DOHH2 (cell line): ENCODE data around the gene UBL4A.
A peak's percentile ranks its signal among the peaks of the same experiment; 100 is the strongest.

Experiments
- H3F3A ChIP-seq: fragments of 200-600 bp; sonication (generic), shearing (Covaris generic); 2 replicates; pipeline ENCODE4 v1.6.0; 2016; ENCODE audit warnings: antibody characterized with exemption, mild to moderate bottlenecking; ENCODE audit not compliant: control insufficient read depth, insufficient read depth
- H3K27ac ChIP-seq: fragments of 200-600 bp; sonication (generic); 2 replicates; pipeline ENCODE4 v1.5.1; 2014; ENCODE audit warnings: low read depth, mild to moderate bottlenecking, low read length, moderate library complexity
- H3K27me3 ChIP-seq: fragments of 200-600 bp; sonication (generic); 2 replicates; pipeline ENCODE4 v1.6.1; 2014; ENCODE audit warnings: mild to moderate bottlenecking, low read length, mixed read lengths; ENCODE audit not compliant: control insufficient read depth
- H3K36me3 ChIP-seq: fragments of 200-600 bp; sonication (generic); 2 replicates; pipeline ENCODE4 v1.6.1; 2014; ENCODE audit warnings: mild to moderate bottlenecking, low read length, moderate library complexity, mixed read lengths; ENCODE audit not compliant: control insufficient read depth
- H3K4me1 ChIP-seq: fragments of 200-600 bp; sonication (generic); 2 replicates; pipeline ENCODE4 v1.6.1; 2014; ENCODE audit warnings: mild to moderate bottlenecking, low read length, mixed read lengths; ENCODE audit not compliant: control insufficient read depth
- H3K4me2 ChIP-seq: fragments of 200-600 bp; sonication (generic); 2 replicates; pipeline ENCODE4 v1.6.0; 2014; ENCODE audit warnings: mild to moderate bottlenecking, low read length, moderate library complexity
- H3K4me3 ChIP-seq: fragments of 200-600 bp; sonication (generic); 2 replicates; pipeline ENCODE4 v1.5.1; 2014; ENCODE audit warnings: mild to moderate bottlenecking, low read length, mixed read lengths
- H3K79me2 ChIP-seq: fragments of 200-600 bp; sonication (generic); 2 replicates; pipeline ENCODE4 v1.6.1; 2014; ENCODE audit warnings: mild to moderate bottlenecking, low read length, mixed read lengths; ENCODE audit not compliant: control insufficient read depth
- H3K9me2 ChIP-seq: fragments of 200-600 bp; sonication (generic); replicated peaks from 2 replicates; pipeline ENCODE4 v1.6.1; 2014; ENCODE audit warnings: mild to moderate bottlenecking, low read length, mixed read lengths; ENCODE audit not compliant: control insufficient read depth
- H3K9me3 ChIP-seq: fragments of 200-600 bp; sonication (generic); 2 replicates; pipeline ENCODE4 v1.6.1; 2014; ENCODE audit warnings: antibody characterized with exemption, low read length, mixed read lengths; ENCODE audit not compliant: control insufficient read depth, insufficient read depth
- H4K20me1 ChIP-seq: fragments of 200-600 bp; sonication (generic); 2 replicates; pipeline ENCODE4 v1.6.0; 2014; ENCODE audit warnings: low read depth, mild to moderate bottlenecking, antibody characterized with exemption, low read length, moderate library complexity; ENCODE audit not compliant: control insufficient read depth, insufficient read depth
- EZH2phosphoT487 ChIP-seq: fragments of 200-600 bp; sonication (generic); IDR thresholded peaks from 2 replicates; pipeline ENCODE4 v1.6.1; 2017; ENCODE audit warnings: borderline replicate concordance, mild to moderate bottlenecking, antibody characterized with exemption, low read length, moderate library complexity, mixed read lengths
- TF ChIP-seq, protein P1 (sequence below): fragments of 200-600 bp; sonication (generic); IDR thresholded peaks from one replicate; pipeline ENCODE4 v1.5.1; 2014; ENCODE audit warnings: antibody characterized with exemption, mild to moderate bottlenecking, low read depth, low read length; ENCODE audit not compliant: poor library complexity, severe bottlenecking

Gene UBL4A

DNA sequence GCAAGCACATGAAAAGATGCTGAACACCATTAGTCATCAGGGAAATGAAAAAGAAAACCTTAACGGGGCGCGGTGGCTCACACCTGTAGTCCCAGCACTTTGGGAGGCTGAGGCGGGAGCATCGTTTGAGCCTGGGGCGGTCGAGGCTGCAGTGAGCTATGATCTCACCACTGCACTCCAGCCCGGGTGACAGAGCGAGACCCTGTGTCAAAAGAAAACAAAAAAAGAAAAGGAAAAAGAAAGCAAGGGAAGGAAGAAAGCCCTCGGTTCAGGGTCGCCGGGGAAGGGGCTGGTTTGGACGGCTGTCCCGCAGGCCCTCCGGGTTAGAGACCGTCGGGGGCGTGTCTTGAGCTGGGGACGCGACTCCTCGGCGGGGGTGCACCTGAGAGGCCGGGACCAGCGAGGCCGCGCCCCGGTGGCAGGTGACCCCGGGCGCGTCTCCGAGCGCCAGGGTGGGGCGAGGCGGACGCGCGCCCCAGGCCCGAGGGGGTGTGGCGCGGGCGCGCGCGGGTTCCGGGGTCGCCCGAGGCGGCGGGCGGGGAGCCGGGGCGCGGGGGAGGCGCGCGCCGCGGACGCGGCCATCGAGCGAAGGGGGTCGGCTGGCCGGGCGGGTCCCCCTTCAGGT is 28.8 kb downstream of the UBL4A start:
- no peaks in the 10 kb centered on the region for H3K9me2 ChIP-seq
- H3K4me3 ChIP-seq = peak overlapping the region; percentile 80
- TF ChIP-seq, protein P1, sequence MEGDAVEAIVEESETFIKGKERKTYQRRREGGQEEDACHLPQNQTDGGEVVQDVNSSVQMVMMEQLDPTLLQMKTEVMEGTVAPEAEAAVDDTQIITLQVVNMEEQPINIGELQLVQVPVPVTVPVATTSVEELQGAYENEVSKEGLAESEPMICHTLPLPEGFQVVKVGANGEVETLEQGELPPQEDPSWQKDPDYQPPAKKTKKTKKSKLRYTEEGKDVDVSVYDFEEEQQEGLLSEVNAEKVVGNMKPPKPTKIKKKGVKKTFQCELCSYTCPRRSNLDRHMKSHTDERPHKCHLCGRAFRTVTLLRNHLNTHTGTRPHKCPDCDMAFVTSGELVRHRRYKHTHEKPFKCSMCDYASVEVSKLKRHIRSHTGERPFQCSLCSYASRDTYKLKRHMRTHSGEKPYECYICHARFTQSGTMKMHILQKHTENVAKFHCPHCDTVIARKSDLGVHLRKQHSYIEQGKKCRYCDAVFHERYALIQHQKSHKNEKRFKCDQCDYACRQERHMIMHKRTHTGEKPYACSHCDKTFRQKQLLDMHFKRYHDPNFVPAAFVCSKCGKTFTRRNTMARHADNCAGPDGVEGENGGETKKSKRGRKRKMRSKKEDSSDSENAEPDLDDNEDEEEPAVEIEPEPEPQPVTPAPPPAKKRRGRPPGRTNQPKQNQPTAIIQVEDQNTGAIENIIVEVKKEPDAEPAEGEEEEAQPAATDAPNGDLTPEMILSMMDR = no peak
- H3K4me2 ChIP-seq = peak overlapping the region; percentile 58
- H4K20me1 ChIP-seq = no peaks in the 10 kb centered on the region
- peaks cover 11% of the 10 kb centered on the region for H3K4me1 ChIP-seq
- no peaks in the 10 kb centered on the region for H3K9me3 ChIP-seq
- no peaks in the 10 kb centered on the region for H3F3A ChIP-seq
- peaks cover 14% of the 10 kb centered on the region for H3K79me2 ChIP-seq
- no peaks in the 10 kb centered on the region for H3K36me3 ChIP-seq
- no peaks in the 10 kb centered on the region for H3K27me3 ChIP-seq
- H3K27ac ChIP-seq = no peak overlapping the region

DNA sequence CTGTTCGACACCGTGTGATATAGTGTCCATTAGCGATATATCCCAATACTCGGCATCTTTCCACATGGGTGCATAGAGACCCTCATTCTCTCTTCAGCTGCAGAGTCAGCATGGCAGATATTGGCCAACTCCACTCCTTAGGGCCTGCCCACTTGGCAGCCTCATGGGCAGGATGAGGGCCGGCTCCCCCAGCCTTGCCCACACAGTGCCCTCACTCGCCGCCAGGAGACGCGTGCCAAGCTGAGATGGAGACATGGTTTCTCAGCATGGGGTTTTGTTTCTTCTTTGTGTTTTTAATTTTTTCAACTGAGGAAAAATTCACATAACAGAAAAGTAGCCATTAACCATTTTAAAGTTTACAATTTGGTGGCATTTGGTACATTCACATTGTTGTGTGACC is 33.6 kb downstream of the UBL4A start:
- Histone ChIP-seq H3K4me3 (no peak overlapping the region), H3K9me3 (no peaks in the 10 kb centered on the region), H3K36me3 (peaks cover 2% of the 10 kb centered on the region; the same call in 1 of the 2 replicates), H3K4me2 (no peak overlapping the region), H3K79me2 (no peaks in the 10 kb centered on the region), H3F3A (no peaks in the 10 kb centered on the region), H3K9me2 (no peaks in the 10 kb centered on the region), H4K20me1 (no peaks in the 10 kb centered on the region), H3K27ac (no peak overlapping the region), H3K4me1 (peaks cover 4% of the 10 kb centered on the region; the same call in 1 of the 2 replicates), H3K27me3 (no peaks in the 10 kb centered on the region)
- TF ChIP-seq, protein P1 = no peak
- no peak for TF ChIP-seq EZH2phosphoT487

DNA sequence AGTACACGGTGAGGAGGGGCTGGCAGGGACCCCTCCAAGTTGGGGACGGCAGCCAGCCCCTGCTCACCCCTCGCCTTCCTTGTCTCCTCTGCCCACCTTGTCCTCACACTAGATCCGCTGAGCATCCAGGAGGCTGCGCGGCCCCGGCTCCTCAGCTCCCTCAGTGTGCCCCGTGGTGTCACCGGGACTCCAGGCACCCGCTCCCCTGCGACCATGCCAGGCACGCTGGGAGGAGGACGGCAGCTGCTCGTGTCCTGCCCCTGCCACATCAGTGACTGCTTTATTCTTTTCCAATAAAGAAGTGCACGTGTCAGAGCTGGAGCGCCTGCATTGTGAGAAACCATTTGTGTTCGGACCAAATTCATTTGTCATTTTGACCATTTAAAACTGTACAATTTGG is 36.1 kb downstream of the UBL4A start:
- no peaks in the 10 kb centered on the region for H3K27me3 ChIP-seq
- no peaks in the 10 kb centered on the region for H3K79me2 ChIP-seq
- H4K20me1 ChIP-seq = no peaks in the 10 kb centered on the region
- no peaks in the 10 kb centered on the region for H3F3A ChIP-seq
- no peak overlapping the region for H3K4me2 ChIP-seq
- TF ChIP-seq, protein P1 = no peak
- no peak for TF ChIP-seq EZH2phosphoT487
- no peaks in the 10 kb centered on the region for H3K9me2 ChIP-seq
- H3K4me3 ChIP-seq = no peak overlapping the region
- no peaks in the 10 kb centered on the region for H3K4me1 ChIP-seq
- H3K36me3 ChIP-seq = peaks cover 2% of the 10 kb centered on the region; the same call in 1 of the 2 replicates
- no peak overlapping the region for H3K27ac ChIP-seq
- H3K9me3 ChIP-seq = no peaks in the 10 kb centered on the region
